Ascending aorta (tissue), 2 donors: ENCODE results near the gene FAM24B. TPM values are rescaled to one million over a fixed set of nuclear protein-coding genes. Genes with fewer than 3 reads are reported as not detected.
"Not testable (repeated sequence)": the region's sequence is repeated elsewhere in the genome, so short reads cannot be mapped to it uniquely, and the experiment has no call there.

Experiments used
- DNase-seq, 2 donors: peaks; one replicate each; pipeline ENCODE4 v3.0.0-alpha.2; 2019; ENCODE audit warnings: low spot score in 2 of 2
- H3K27ac ChIP-seq, 2 donors: fragments of 200-600 bp; sonication (generic); one replicate each; pipeline ENCODE4 v1.5.1; 2016 to 2017; ENCODE audit warnings: mild to moderate bottlenecking in 1 of 2
- H3K27me3 ChIP-seq: fragments of 200-600 bp; sonication (generic); one replicate; pipeline ENCODE4 v1.5.1; 2017
- H3K36me3 ChIP-seq, 2 donors: fragments of 200-600 bp; sonication (generic); one replicate each; pipeline ENCODE4 v1.5.1; 2016
- H3K4me1 ChIP-seq, 2 donors: fragments of 200-600 bp; sonication (generic); one replicate each; pipeline ENCODE4 v1.5.1; 2016 to 2017; ENCODE audit warnings: mild to moderate bottlenecking in 1 of 2
- H3K4me3 ChIP-seq, 2 donors: fragments of 200-600 bp; sonication (generic); one replicate each; pipeline ENCODE4 v1.5.1; 2016 to 2017; ENCODE audit warnings: mild to moderate bottlenecking in 1 of 2
- H3K9me3 ChIP-seq, 2 donors: fragments of 200-600 bp; sonication (generic); one replicate each; pipeline ENCODE4 v1.5.1; 2016
- CTCF ChIP-seq, 3 experiments: fragments of 200-600 bp in 2 of 3; fragments of 450-650 bp in 1 of 3; sonication (generic) in 2 of 3; IDR thresholded peaks; one replicate each; pipeline ENCODE4 v1.5.1; 2016 to 2019; ENCODE audit warnings: antibody characterized with exemption in 3 of 3, mild to moderate bottlenecking in 1 of 3, moderate library complexity in 1 of 3
- intact Hi-C: fragments of 100-400 bp; cut with DNase I; formaldehyde crosslinking; loops from one replicate; pipeline ENCODE4 v1.15.1; 2023
- total RNA-seq: library from RNA; depleted of rRNA; stranded (reverse); fragments of >200 nt; gene quantifications from one replicate; pipeline ENCODE4 v1.1.0, GENCODE V29; 2016

Gene FAM24B
- not detected for total RNA-seq

DNA sequence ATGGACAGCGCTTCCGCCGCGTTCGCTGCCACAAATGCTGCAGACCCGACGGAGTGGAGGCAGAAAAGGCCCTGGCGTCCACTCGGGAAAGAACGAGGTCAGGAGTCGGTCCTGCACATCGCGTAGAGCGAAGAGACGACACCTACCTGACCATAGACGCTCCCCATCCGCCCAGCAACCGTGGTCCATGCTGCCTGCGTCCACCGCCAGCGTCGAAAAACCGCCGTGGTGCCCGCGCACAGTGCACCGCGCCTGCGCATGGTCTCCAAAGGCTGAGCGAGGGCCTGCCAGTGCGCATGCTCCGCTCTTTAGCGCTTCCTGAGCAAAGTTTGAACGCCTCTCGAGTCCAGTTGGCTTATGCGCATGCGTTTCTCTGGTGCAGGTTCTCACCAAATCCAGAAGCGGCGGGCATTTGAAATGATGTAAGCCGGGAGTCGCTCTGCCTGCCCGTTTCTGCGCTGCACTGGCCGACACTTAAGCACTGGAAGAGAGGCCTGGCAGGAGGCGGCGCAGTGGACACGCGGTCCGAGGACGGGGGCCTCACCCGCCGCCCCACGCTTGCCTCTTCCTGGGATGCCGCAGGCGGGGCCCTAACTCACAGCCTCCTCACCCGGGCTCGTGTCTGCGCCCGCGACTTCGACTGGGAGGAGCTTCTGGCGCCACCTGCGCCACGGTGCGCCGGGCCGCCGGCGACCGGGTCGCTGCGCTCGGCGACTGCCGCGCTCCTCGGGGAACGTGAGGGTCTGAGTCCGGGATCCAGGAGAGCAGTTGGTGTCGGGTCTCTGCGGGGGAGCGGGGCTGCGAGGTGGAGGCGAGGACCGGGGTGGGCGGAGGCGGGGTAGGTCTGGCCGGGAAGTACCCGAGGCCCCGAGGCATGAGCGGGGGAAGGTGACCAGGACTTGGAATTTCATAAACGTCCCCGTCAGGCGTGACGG is at the start of gene FAM24B:
FAM24B (minus strand) TSS at position 243 of the 935 bp plus-strand sequence. CDS start 29,066 bp downstream, outside the sequence.
- H3K9me3 ChIP-seq = no peaks in the 10 kb centered on the region
- H3K27ac ChIP-seq = peak within 1 kb of the TSS in 1 of 2 donors; percentile 24
- intact Hi-C loops = no loop called here
- peaks cover 0 to 2% of the 10 kb centered on the region in 2 donors for H3K4me1 ChIP-seq
- peak within 1 kb of the TSS; percentile 54 to 68 for H3K4me3 ChIP-seq
- no peak for TF ChIP-seq CTCF (IDR thresholded peaks at IDR 0.05)
- H3K27me3 ChIP-seq = no peaks in the 10 kb centered on the region
- no peaks in the 10 kb centered on the region for H3K36me3 ChIP-seq
- DNase-seq = peak; percentile 62 to 92

DNA sequence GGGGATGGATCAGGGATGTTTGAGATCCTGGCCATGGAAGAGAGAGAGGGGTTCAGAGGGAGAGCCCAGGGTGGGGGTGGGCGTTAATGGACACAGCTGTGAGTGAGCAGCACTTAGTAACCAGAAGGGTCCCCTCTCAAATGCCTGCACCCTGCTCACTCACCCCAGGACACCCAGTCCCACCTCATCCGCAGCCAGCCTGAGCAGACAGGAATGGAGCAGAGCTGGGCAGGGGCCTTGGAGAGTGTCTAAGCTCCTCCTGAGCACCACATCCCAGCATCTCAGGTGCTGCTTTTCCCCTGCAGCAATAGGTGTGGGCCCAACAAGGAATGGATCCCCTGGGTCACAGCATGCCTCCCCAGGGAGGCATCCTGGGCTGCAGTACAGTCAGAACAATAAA is 36.3 kb upstream of the FAM24B start:
- intact Hi-C loops = no loop called here
- DNase-seq = no peak
- no peak overlapping the region for H3K27ac ChIP-seq
- TF ChIP-seq CTCF (IDR thresholded peaks at IDR 0.05) = no peak
- no peak overlapping the region for H3K4me3 ChIP-seq
- no peaks in the 10 kb centered on the region for H3K9me3 ChIP-seq
- H3K36me3 ChIP-seq = no peaks in the 10 kb centered on the region
- no peaks in the 10 kb centered on the region for H3K27me3 ChIP-seq
- H3K4me1 ChIP-seq = no peaks in the 10 kb centered on the region

DNA sequence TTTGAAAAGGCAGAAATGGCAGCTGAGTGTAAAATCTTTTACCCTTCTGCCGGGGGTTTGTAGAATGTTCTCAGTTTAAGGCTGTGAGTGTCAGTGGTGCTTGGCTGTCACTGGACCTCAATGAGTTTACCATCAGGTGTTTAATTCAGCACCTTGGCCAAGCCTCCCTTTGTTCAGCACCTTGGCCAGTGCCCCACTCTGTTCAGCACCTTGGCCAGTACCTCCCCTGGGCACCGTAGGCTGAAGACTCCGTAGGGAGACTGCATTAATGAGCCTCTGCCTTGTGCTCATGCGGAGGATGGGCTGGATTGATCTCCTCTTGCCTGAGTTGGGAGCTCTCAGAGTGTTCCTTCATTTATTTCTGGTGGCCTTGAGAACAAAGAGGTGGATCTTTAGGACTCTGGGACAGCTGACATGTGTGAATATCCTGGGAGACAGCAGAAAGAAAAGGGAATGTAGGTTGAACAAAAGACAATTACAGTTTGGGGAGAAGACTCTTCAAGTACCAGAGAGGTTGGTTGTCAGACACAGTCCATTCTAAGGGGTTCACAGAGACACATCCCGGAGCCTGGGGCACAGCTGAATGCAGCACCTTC is 32.6 kb upstream of the FAM24B start:
- no peak for TF ChIP-seq CTCF (IDR thresholded peaks at IDR 0.05)
- no peak for DNase-seq
- no peaks in the 10 kb centered on the region for H3K9me3 ChIP-seq
- no peaks in the 10 kb centered on the region for H3K36me3 ChIP-seq
- intact Hi-C loops = no loop called here
- H3K4me1 ChIP-seq = no peaks in the 10 kb centered on the region
- H3K27me3 ChIP-seq = no peaks in the 10 kb centered on the region
- H3K27ac ChIP-seq = no peak overlapping the region
- H3K4me3 ChIP-seq = no peak overlapping the region

DNA sequence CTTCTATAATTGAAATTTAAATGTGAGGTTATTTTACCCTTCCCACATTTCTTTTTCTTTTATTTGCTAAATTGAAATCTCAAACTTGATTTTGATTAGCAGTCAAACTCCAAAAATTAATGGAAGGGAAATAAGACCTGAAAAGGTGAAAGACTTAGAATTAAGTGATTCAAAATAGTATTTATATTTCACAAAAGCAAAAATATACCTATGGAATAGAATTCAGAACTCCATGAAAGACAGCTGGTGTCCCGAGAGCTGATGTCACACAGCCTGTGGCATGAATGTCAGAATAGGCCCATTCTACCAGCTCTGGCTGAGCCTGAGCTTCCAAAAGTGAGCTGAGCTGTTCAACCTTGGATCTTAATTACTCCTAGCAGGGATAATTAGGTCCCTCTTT is 30.9 kb upstream of the FAM24B start, which contains the start of gene FAM24A:
FAM24A (plus strand) TSS at position 301 of the 400 bp plus-strand sequence. CDS start 1,025 bp downstream, outside the sequence.
- DNase-seq = no peak
- intact Hi-C loops = no loop called here
- no peak for TF ChIP-seq CTCF (IDR thresholded peaks at IDR 0.05)
- Histone ChIP-seq H3K9me3 (no peaks in the 10 kb centered on the region), H3K27me3 (no peaks in the 10 kb centered on the region), H3K27ac (no peak within 1 kb of the TSS), H3K36me3 (no peaks in the 10 kb centered on the region), H3K4me1 (no peaks in the 10 kb centered on the region), H3K4me3 (no peak within 1 kb of the TSS)

- H3K27me3 ChIP-seq, H3K36me3 ChIP-seq, H3K27ac ChIP-seq, DNase-seq, H3K4me1 ChIP-seq, H3K4me3 ChIP-seq, H3K9me3 ChIP-seq, intact Hi-C loops: not testable (repeated sequence)
Observed at GRCh38 chr10:122903861-122904260, 24.5 kb upstream of the FAM24B start.
